ENCODE results near the gene NPAS1.
A peak's percentile ranks its signal among the peaks of the same experiment; 100 is the strongest.
"Not testable (repeated sequence)": the region's sequence is repeated elsewhere in the genome, so short reads cannot be mapped to it uniquely, and the experiment has no call there.

NPAS1 gene

DNA sequence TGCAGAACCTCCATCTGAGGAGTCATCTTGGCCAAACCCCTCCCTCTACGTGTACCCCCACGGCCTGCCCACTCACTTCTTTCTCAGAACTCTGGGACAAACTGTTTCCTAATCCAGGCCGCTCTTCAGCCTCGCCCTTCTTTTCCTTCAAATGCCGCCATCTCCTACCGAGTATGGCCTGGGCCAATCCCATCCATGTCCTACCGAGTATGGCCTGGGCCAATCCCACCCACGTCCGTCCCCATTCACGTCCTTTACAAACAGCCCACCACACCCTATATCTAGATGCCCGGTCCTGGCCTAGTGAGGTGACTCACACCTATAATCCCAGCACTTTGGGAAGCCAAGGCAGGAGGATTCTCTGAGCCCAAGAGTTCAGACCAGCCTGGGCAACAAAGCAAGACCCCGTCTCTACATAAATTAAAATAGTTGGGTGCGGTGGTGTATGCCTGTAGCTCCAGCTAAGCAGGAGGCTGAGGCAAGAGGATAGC is 27.7 kb downstream of the NPAS1 start:
- DNase-seq (ENCODE audit: low read depth): no peak

DNA sequence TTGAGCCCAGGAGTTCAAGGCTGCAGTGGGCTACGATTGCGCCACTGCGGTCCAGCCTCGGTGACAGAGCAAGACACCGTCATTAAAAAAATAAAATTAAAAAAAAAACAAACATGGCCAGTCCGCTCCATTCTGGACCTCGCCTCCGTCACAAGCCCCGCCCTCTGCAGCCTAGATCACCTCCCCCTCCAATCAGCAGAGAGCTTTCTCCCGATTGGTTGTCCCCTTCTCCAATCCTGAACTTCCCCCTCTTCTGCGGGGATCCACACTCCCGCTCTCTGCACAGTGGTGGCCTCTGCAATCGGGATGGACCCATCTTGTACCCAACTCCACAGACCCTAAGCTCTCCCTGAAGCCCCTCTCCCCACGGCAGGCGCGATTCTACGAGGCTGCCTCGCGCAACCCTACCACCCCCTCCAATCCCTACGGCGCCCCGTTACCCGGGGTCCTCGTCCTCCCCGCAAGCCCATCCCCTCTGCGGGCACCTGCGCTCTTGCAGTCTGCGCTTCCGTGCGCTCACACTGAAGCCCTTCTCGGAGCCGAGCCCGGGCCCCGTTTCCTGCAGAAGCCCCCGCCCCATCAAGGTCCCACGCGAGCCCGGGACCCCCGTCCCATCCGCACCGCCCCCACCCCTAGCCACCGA is 28.2 kb downstream of the NPAS1 start:
- DNase-seq (ENCODE audit: low read depth): peak; percentile 47

DNA sequence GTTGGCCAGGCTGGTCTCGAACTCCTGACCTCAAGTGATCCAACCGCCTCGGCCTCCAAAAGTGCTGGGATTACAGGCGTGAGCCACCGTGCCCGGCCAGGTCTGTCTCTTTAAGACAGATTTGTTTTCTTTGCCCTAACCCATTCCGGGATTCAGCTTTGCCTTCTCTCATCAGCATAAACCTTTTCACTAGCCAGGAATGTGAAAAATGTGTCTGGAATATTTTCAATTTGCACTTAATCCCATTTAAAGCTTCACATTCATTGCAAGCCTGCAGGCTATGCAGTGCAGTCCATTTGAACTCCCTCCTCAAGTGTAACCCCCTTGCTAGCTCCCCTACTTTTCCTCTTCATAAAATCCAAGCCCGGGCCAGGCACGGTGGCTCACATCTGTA is 29.7 kb downstream of the NPAS1 start:
- no peak for DNase-seq (ENCODE audit: low read depth)

DNA sequence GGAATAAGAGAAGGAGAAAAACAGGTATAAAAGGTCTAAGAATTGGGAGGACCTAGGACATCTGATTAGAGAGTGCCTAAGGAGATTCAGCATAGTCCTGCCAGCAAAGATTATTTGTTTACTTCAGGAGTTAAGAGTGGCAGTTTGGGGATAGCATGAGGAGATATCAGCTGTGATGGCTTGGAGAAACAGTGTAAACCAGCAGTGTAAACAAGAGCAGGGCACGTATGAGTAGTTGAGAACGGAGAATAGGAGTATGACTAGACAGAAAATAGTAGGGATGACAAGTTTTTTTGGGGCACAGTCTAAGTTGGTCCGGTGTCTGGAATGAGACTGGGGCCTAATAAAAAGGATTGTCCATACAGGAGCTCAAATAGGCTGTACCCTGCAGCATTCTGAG is 30.9 kb downstream of the NPAS1 start:
- DNase-seq (ENCODE audit: low read depth): not testable (repeated sequence)

DNA sequence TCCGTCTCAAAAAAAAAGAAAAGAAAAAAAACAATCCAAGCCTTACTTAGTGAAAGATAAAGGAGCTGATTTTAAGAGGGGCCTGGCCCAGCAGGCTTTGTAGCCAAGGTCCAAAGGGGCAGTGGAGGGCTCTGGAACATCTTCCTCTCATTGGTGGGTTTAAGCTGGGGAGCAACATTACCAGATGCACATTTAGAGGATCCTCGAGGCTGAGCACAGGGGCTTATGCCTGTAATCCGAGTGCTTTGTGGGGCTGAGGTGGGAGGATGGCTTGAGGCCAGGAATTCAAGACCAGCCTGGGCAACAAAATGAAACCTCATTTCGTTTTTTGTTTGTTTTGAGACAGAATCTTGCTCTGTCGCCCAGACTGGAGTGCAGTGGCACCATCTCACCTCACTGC is 36.8 kb downstream of the NPAS1 start:
- DNase-seq (ENCODE audit: low read depth): no peak

DNA sequence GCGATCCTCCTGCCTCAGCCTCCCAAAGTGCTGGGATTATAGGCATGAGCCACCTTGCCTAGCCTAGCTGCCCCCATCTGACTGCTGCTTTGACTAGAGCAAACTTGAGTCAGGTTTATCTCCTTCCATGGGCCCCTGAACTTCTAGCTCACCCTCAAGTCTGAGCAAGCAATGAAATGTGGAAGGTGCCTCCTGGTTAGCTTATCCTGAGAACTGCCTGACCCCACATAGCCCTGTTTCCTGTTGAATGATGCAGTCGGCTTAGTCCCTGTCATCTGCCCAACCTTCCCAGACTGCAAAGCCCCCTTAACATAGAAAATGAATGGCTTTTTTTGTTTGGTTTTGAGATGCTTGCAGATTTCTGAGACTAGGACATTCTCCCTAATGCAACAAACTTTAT is 37.7 kb downstream of the NPAS1 start:
- no peak for DNase-seq (ENCODE audit: low read depth)

DNA sequence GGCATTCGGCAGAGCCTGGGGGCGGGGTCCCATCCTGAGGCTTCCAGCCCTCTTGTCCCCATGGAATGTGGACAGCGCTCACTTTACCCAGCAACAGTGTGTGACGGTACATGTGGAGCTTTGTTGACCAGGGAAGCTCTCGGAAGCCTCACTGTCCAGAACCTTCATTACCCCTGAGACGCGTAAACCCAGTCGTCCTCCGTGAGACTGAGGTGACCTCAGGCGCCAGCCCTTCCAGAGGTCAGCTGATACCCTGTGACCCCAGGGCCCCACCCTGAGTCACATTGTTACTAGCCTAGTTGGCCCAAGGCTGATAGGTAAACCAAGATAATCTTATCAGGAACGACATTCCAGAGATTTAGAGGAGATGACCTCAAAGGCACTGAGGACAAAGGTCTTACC is 39.0 kb downstream of the NPAS1 start:
- no peak for DNase-seq (ENCODE audit: low read depth)

DNA sequence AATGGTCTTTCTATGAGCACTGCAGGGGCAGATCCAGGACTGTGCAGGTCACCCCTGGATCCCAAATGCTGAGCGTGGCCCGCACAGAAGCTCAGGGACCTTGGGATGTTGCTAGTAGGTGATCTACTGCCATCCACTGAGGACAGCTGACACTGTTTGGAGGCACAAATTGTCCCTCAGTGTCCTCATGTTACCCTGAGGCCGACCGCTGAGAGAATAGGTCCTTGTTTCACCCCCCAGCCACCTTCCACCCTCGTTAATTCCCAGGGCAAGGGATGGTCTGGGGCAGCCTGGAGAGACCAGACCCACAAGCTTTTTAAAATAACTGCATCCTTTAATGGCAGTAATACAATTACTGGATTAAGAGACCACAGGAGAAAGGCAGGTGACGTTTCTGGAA is 44.2 kb downstream of the NPAS1 start:
- no peak for DNase-seq (ENCODE audit: low read depth)

DNA sequence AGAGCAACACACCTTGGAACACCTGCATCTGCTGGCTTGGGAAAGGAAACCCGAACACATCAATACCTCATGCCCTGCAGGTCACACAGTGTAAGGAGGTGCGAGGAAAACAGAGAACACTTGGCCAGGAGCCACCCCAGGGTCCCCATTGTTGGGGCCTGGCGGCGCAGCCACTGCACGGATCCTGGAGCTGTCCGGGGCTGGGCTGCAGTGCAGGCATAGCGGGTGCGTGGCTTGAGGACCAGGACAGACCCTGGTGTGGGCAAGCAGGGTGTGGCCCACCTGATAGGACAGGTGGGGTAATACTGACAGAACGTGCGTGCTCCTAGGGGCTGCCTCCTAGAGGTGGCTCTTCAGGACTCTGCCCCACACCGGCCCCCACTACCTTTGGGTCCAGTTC is 45.6 kb downstream of the NPAS1 start:
- DNase-seq (ENCODE audit: low read depth): no peak

DNA sequence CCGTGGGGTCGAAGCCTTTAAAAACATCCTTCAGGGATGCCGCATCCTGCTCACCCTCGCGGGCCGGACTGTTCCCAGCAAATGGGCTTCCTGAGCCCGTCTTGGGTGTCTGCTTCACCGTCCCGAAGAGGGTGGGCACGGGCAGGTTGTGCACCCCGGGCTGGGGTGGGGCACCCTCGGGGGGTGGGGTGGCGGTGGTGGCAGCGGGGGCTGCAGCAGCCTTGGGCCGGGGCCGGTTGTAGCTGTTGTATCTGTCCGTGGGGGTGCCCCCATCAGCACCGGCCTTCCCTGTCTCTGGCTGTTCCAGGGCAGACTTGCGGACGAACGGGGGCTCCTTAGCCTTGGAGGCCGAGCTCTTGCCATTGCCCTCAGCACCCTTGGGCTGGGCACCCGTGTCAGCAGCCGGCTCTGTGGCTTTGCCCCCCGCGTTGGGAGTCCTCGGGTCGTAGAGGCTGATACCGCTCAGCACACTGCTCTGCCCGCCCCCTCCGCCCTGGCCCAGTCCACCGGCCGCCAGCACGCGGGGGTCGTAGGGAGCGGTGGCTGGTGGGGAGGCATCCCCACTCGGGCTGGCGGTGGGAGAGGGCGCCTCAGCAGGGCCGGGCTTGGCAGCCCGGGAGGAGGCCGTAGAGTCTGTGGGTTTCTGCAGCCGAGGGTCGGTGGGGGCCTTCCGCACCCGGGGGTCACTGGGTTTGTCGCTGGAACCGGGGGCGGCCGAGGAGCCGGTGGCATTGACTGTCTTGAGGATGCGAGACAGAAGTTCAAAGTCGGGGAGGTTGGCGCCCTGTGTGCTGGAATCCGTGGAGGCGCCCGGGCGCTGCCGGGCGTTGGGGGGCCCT is 47.0 kb downstream of the NPAS1 start:
- no peak for DNase-seq (ENCODE audit: low read depth)

DNA sequence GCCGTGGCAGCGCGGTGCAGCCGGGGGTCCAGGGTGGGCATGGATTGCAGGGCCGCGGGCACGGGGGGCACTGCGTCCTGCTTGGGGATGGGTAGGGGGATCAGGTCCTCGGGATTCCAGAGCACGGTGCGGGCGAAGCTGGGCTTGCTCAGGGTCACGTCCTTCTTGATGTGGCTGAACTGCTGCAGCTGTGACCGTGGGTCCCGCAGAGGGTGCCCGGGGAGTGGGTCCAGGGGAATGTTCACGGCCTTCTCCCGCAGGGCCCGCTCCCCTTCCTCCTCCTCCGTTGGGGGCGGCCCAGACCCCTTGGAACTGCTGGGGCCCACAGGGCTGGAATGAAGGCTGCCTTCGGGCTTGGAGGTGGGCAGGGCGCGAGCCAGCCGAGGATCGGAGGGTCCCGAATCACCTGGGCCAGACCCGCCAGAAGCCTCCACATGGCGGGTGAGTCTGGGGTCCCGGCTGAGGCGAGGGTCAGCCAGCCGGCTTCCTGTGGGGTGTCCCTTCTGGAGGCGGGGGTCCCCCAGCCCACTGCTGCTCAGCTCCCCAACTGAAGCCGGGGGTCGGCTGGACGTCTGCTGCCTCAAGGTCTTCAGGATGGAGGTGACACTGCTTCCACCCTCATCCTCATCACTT is 47.7 kb downstream of the NPAS1 start:
- DNase-seq (ENCODE audit: low read depth): no peak

DNA sequence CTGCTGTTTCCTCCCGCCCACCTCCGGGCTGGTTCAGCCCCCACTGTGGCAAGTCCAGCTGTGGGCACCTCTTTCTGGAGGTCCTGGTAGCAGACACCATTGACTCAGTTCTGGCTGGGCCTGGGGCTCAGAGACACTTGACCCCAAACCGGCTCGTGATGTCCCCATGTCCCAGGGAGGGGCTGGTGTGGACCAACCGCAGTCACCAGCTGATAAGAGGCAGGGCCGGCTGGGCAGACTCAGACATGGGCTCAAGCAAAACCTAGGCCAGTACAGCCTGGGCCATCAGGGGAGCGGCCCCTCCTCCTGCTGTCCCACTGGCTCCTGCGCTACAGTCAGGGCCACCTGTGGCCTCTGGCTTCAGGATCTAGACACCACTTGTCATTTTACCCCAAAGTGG is 48.6 kb downstream of the NPAS1 start:
- DNase-seq (ENCODE audit: low read depth): no peak

DNA sequence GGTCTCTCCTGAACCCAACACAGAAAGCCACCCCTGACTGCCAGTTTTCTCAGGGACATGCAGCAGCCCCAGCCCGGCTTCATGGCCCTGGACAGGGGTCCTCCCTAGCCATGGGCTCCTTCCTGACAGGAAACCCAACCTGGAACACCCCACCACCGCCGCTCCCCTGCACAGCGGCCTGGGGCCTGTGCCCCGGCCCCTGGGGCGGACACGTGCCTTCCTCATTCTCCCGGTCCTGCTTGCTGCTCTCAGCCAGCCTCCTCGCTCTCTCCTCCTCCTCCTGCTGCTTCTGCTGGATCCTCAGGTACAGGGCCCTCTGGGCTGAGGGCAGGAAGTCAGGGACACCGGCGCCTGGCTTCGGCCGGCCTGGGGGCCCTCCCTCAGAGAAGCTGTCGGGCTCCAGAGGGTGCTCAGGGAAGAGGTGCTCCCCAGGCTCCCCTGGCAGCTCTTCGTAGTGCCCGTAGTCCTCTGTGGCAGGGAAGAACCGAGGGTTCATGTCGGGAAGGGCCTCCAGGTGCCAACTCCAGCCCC is 49.3 kb downstream of the NPAS1 start:
- no peak for DNase-seq (ENCODE audit: low read depth)

DNA sequence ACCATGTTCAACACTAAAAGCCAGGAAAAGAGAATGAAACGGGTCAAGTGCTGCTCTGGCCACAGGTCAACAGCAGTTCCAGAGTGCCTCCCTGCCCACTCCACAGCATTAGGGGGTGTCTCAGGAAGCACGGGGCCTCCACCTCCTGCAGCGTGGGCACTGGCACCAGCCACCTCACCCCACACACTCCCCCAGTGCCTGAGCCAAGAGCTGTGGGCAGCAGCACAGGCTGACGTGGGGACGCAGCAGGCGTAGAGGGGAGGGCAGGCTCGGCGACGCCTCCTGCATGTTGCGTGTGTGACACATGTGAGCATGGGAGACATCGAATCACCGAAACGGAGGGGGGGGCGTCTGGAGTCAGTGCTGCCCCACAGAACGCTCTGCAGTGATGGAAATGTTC is 50.2 kb downstream of the NPAS1 start:
- DNase-seq (ENCODE audit: low read depth): no peak

DNA sequence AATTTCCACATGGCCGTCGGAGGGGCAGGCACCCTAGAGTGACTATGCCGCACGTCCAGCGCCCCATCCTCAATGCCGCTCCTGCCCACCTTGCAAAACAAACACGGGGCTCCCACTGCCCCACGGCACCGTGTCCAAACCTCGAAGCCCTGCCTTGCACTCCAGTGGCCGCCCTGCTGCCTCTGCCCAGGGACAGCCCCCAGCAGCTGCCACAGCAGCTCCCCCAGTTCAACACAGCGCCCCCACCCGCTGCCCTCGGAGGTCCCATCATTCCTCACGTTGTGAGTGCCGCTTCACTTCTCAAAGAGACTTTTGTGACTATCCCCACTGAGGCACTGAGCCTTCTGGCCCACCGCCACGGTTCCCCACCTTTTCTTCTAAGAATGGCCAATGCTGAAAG is 51.1 kb downstream of the NPAS1 start:
- no peak for DNase-seq (ENCODE audit: low read depth)

DNA sequence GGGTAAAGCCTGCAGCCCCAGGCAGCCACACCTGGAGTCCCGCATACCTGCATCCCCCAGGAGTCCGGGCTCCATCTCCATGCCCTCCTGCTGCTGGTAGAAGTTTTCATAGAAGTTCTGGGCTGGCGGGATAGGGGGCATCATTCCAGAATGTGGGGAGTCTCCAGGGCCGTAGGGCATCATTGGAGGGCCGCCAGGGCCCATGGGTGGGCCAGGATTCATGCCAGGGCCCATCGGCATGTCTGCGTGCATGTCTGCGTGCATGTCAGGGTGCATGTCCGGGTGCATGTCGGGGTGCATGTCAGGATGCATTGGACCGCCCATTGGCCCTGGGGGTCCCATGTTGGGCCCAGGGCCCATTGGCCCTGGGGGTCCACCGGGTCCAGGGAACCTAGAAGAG is 52.1 kb downstream of the NPAS1 start:
- no peak for DNase-seq (ENCODE audit: low read depth)

DNA sequence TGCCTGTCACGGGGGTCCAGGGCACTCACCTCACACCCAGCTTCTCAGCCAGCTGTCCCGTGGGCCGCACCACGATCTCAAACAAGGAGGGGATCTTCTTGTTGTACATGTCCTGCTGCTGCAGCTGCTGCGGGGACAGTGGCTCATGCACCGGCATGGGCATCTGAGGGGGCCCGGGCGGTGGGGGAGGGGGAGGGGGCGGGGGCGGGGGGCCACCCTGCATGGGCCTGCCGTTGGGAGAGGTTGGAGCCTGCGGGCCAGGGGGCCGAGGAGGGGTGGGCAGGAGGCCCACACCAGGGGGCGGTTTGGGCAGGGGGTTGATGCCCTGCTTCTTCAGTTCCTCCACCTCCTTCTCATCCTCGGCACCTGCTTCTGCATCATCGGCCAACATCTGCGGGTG is 52.7 kb downstream of the NPAS1 start:
- no peak for DNase-seq (ENCODE audit: low read depth)

DNA sequence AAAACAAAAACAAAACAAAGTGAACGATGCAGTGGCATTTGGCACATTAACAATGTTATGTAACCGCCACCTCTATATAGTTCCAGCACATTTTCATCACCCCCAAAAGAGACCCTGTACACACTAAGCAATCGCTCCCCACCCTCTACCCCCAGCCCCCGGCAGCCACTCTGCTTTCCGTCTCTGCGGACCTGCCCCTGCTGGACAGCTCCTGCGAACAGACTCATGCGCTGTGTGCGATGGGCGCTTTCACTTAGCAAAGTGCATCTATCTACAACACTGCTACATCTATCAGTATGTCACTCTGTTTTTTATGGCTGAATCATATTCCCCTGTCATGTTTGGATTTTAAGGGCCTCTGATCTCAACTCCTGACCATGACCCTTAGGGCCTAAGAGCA is 53.9 kb downstream of the NPAS1 start:
- DNase-seq (ENCODE audit: low read depth): no peak

DNA sequence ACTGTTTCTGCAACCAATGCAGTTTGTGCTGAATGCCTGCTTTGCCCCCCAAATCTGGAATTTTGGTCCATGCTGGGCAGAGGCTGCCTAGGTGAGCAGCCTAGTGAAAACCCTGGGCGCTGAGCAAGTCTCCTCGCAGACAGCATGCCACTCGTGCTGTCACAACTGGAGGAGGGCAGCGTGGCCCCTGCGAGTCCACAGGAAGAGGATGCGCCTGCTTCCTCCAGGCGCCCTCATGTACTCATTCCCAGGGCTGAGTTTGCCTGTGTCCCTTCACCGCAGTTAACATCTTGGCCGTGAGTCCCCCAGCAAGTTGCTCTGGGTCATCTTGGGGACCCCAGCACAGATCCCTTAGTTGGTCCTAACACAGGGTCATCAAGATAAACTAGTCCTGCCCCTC is 55.0 kb downstream of the NPAS1 start:
- DNase-seq (ENCODE audit: low read depth): no peak

DNA sequence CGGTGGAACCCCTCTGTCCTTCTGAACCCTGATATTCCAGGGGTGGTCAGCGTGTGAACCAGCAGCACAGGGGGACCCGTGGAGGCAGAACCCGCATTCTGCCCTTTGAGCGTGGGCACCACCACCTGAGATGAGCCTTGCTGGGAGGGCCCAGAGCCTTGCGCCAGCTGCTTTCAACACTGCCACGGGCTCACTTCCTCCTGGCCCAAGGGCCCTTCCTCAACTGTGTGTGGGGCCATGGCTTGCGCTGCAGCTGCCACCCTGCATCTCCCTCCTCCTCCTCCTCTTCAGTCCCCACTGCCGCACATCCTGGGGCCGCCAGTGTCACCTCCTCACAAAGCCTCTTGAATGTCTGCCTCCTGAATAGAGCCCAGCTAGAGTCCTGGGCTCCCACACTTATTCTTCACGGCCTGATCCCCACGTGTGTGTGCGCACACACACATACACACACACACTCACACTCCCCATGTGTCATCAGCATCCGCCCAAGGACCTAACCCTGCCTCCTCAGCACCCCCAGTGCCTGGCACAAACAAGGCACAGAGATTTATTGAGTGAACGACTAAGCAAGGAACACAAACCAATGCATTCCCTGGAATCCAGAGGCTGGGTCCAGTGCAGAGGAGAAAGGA is 55.7 kb downstream of the NPAS1 start:
- no peak for DNase-seq (ENCODE audit: low read depth)

DNA sequence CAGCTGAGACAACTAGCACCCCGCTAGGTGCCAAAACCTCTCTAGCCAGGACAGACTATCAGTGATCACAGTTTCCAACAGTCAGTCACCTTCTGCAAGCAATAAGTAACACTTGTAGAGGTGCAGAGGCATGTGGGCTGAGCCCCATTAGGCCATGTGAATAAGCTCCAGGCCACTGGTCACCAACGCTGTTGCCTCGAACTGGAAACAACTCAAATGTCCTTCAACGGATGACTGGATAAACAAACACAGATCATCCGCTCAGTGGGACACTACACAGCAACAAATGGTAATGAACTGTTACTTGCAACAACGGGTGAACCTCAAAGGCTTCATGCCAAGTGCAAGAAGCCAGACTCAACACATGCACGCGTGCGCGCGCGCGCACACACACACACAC is 56.3 kb downstream of the NPAS1 start:
- DNase-seq (ENCODE audit: low read depth): no peak

DNA sequence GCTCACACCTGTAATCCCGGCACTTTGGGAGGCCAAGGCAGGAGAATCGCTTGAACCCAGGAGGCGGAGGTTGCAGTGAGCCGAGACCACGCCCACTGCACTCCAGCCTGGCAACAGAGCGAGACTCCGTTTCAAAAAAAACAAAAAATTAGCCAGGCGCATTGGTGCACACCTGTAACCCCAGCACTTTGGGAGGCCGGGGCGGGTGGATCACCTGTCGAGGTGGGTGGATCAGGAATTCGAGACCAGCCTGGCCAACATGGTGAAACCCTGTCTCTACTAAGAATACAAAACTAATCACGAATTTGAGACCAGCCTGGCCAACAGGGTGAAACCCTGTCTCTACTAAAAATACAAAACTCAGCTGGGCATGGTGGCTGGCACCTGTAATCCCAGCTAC is 58.7 kb downstream of the NPAS1 start:
- DNase-seq (ENCODE audit: low read depth): not testable (repeated sequence)

DNA sequence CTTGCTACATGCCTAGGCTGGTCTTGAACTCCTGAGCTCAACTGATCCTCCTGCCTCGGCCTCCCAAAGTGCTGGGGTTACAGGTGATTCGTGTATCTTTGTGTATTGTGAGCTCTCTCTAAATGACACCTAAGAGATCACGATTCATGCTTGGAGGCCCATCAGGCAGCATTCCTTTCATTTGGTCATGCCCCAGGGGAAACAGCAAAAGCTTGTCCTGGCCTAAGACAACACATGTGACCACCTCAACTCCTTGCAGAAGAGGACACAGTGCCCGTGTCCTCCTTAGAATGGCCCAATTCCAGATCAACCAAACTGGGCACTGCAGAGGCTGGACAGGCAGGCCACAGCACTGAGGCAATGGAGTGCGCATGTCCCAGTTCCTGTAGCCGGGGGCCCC is 61.5 kb downstream of the NPAS1 start:
- no peak for DNase-seq (ENCODE audit: low read depth)
